GM12878 (cell line): Measurements from ENCODE around the gene DCPS. TPM values are rescaled to one million over a fixed set of nuclear protein-coding genes. Genes with fewer than 3 reads are reported as not detected.

Experiments used
- ATAC-seq: fragments of 200-7000 bp; cut with Tn5 transposase; 3 replicates; pipeline ENCODE4 v1.9.1; 2020; ENCODE audit warnings: mild to moderate bottlenecking, moderate library complexity
- BruUV-seq: library from RNA; stranded (reverse); fragments of 400-500 nt; replicated peaks from 2 replicates; lab custom pipeline; 2021; lab: Mats Ljungman, UMichigan
- CTCF ChIA-PET: fragments of 300-600 bp; sonication (Branson Sonifier 250); formaldehyde crosslinking; extraction: SDS; loops from one replicate; lab custom pipeline; 2021; ENCODE audit warnings: inconsistent platforms; lab: Yijun Ruan, JAX
- POLR2A ChIA-PET: fragments of 350-600 bp; formaldehyde crosslinking; extraction: SDS; loops from one replicate; lab custom pipeline; 2021; ENCODE audit warnings: inconsistent platforms; lab: Charles Lee
- RAD21 ChIA-PET: fragments of 300-600 bp; sonication (Branson Sonifier 250); formaldehyde crosslinking; loops from one replicate; lab custom pipeline; 2023; ENCODE audit warnings: antibody characterized with exemption; ENCODE audit not compliant: unreplicated experiment; lab: Charles Lee
- SMC1A ChIA-PET: fragments of 300-600 bp; sonication (Branson Sonifier 250); formaldehyde crosslinking; loops from one replicate; lab custom pipeline; 2023; ENCODE audit not compliant: unreplicated experiment, uncharacterized antibody; lab: Charles Lee
- DNase-seq: peaks from one replicate; pipeline ENCODE4 v3.0.0-alpha.2; 2011; ENCODE audit warnings: low read depth, low spot score
- FAIRE-seq: peaks from 3 replicates; lab custom pipeline; 2011; peaks lifted over from hg19 to GRCh38; lab: Jason Lieb, UNC
- H2AFZ ChIP-seq: 2 replicates; pipeline ENCODE4 v1.6.0; 2011; ENCODE audit warnings: low read depth, low read length, control low read depth; ENCODE audit not compliant: control insufficient read depth
- H3K27ac ChIP-seq: 2 replicates; pipeline ENCODE4 v1.5.1; 2011; ENCODE audit warnings: control low read depth; ENCODE audit not compliant: control insufficient read depth, insufficient read depth
- H3K27me3 ChIP-seq, 2 experiments: replicated peaks in 1 of 2; 2 replicates each; pipeline versions ENCODE4 v1.6.0 to v1.6.1; 2011; ENCODE audit warnings: low read length in 1 of 2; ENCODE audit not compliant: control insufficient read depth in 2 of 2, insufficient read depth in 2 of 2
- H3K36me3 ChIP-seq, 2 experiments: 2 replicates each; pipeline ENCODE4 v1.5.1; 2011; ENCODE audit warnings: low read length in 1 of 2; ENCODE audit not compliant: control insufficient read depth in 2 of 2, insufficient read depth in 2 of 2
- H3K4me1 ChIP-seq: 2 replicates; pipeline ENCODE4 v1.6.1; 2011; ENCODE audit warnings: mild to moderate bottlenecking, low read length, moderate library complexity, mixed read lengths; ENCODE audit not compliant: control insufficient read depth, insufficient read depth
- H3K4me2 ChIP-seq: 2 replicates; pipeline ENCODE4 v1.6.0; 2011; ENCODE audit warnings: control low read depth; ENCODE audit not compliant: control insufficient read depth, insufficient read depth
- H3K4me3 ChIP-seq: fragments of 200-600 bp; sonication (generic); 2 replicates; pipeline ENCODE4 v1.5.1; 2016
- H3K79me2 ChIP-seq: 2 replicates; pipeline ENCODE4 v1.6.0; 2011; ENCODE audit warnings: low read length; ENCODE audit not compliant: control insufficient read depth, insufficient read depth
- H3K9ac ChIP-seq: 2 replicates; pipeline ENCODE4 v1.8.0; 2011; ENCODE audit warnings: low read length, control low read depth, mixed read lengths; ENCODE audit not compliant: control insufficient read depth, insufficient read depth
- H3K9me3 ChIP-seq: replicated peaks from 3 replicates; pipeline ENCODE4 v1.5.1; 2011; ENCODE audit warnings: mild to moderate bottlenecking, low read length; ENCODE audit not compliant: control insufficient read depth, insufficient read depth
- H4K20me1 ChIP-seq: 2 replicates; pipeline ENCODE4 v1.6.0; 2011; ENCODE audit not compliant: control insufficient read depth, insufficient read depth
- CHD4 ChIP-seq: fragments of 200-600 bp; sonication (generic); IDR thresholded peaks from 2 replicates; pipeline ENCODE4 v1.6.1; 2016; ENCODE audit warnings: mild to moderate bottlenecking
- EED ChIP-seq: sonication (generic); IDR thresholded peaks from 2 replicates; pipeline ENCODE4 v1.6.1; 2016; ENCODE audit warnings: antibody characterized with exemption, low read depth
- GABPA ChIP-seq: IDR thresholded peaks from 2 replicates; pipeline ENCODE4 v1.6.1; 2014; ENCODE audit warnings: antibody characterized with exemption, low read depth, mild to moderate bottlenecking, inconsistent platforms
- IKZF1 ChIP-seq: fragments of 450-650 bp; conservative IDR thresholded peaks from 2 replicates; pipeline ENCODE4 v1.6.1; 2017; ENCODE audit warnings: antibody characterized with exemption, mild to moderate bottlenecking
- KAT2A ChIP-seq: conservative IDR thresholded peaks from 2 replicates; pipeline ENCODE4 v1.6.1; 2011; ENCODE audit warnings: low read depth, low read length; ENCODE audit not compliant: control insufficient read depth
- NRF1 ChIP-seq: conservative IDR thresholded peaks from 2 replicates; pipeline ENCODE4 v1.6.1; 2011; ENCODE audit warnings: mild to moderate bottlenecking, low read depth, low read length, improper control_type of control experiment
- RB1 ChIP-seq: fragments of 450-650 bp; formaldehyde crosslinking; IDR thresholded peaks from 2 replicates; pipeline ENCODE4 v1.6.1; 2017; ENCODE audit warnings: mild to moderate bottlenecking, borderline replicate concordance
- RBBP5 ChIP-seq: fragments of 200-600 bp; sonication (generic); conservative IDR thresholded peaks from 2 replicates; pipeline ENCODE4 v1.6.1; 2016
- RCOR1 ChIP-seq: conservative IDR thresholded peaks from 2 replicates; pipeline ENCODE4 v1.6.1; 2012; ENCODE audit warnings: low read depth, low read length, improper control_type of control experiment
- STAT1 ChIP-seq: fragments of 450-650 bp; conservative IDR thresholded peaks from 2 replicates; pipeline ENCODE4 v1.6.1; 2014; ENCODE audit warnings: antibody characterized with exemption, mild to moderate bottlenecking
- WGBS: methylation state at CpG from one replicate; pipeline ENCODE4 v1.1.6; 2016; ENCODE audit warnings: low lambda C conversion rate; ENCODE audit not compliant: insufficient replicate concordance, insufficient coverage; ENCODE audit errors: missing lambda C conversion rate; 5-methylcytosine and 5-hydroxymethylcytosine counted together
- in situ Hi-C: fragments of 300-500 bp; cut with MboI; formaldehyde crosslinking; loops from 9 replicates; pipeline ENCODE4 v1.14.3; 2018; ENCODE audit warnings: mixed read lengths
- intact Hi-C: fragments of 100-400 bp; cut with micrococcal nuclease; formaldehyde crosslinking; loops from one replicate; pipeline ENCODE4 v1.14.2; 2022; ENCODE audit not compliant: unreplicated experiment
- polyA plus RNA-seq, 11 experiments: library from polyadenylated mRNA; depleted of rRNA in 4 of 11; unstranded in 6 of 11; stranded (reverse) in 5 of 11; fragments of >200 nt; fragmentation: Nextera tagmentation in 4 of 11; fragmentation: Illumina TruSeq in 1 of 11; extraction: Ambion mirVana in 4 of 11; extraction: Trizol in 1 of 11; gene quantifications; 1 replicate in 1 of 11; 2 replicates in 10 of 11; pipeline versions ENCODE4 v1.2.1 to v1.2.3, GENCODE V29; 2011 to 2016; ENCODE audit warnings: inconsistent platforms in 2 of 11, missing spikeins in 2 of 11, low read depth in 1 of 11
- total RNA-seq, 4 experiments: library from RNA; depleted of rRNA in 3 of 4; stranded (reverse); fragments of >200 nt in 3 of 4; fragmentation: Illumina TruSeq in 1 of 4; extraction: Trizol in 1 of 4; gene quantifications; 2 replicates each; pipeline versions ENCODE4 v1.2.1 to v1.2.3, GENCODE V29; 2013 to 2021
- TF ChIP-seq, protein P1 (sequence below): fragments of 150-350 bp; IDR thresholded peaks from 2 replicates; pipeline ENCODE4 v1.6.1; 2016; ENCODE audit warnings: low read depth, low read length

The DCPS gene
- total and polyA plus RNA-seq, 10 of the 15 experiments (the other 5 are each of a cell fraction or from before 2014, with no cell fraction given) = 23.5 to 101 (median 67.4) TPM

DNA sequence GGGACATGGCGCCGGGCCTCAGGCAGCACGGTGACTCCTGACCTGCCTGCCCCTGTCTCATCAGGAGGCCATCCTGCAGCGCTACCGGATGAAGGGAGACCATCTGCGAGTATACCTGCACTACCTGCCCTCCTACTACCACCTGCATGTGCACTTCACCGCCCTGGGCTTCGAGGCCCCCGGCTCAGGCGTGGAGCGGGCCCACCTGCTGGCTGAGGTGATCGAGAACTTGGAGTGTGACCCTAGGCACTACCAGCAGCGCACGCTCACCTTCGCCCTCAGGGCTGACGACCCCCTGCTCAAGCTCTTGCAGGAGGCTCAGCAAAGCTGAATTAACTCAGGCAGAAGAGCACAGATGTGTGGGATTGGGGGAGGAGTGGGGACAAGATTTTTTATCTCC is 41.4 kb downstream of the DCPS start:
- Histone ChIP-seq H3K4me3 (no peak overlapping the region), H3K36me3 (peaks cover 23 to 39% of the 10 kb centered on the region in 2 experiments), H3K27me3 (no peaks in the 10 kb centered on the region), H2AFZ (no peak overlapping the region), H3K9ac (no peak overlapping the region), H3K9me3 (no peaks in the 10 kb centered on the region), H3K27ac (no peak overlapping the region), H4K20me1 (no peaks in the 10 kb centered on the region), H3K4me2 (no peak overlapping the region), H3K79me2 (no peaks in the 10 kb centered on the region), H3K4me1 (peaks cover 9% of the 10 kb centered on the region)
- RAD21 ChIA-PET = no interaction called here
- no peak for DNase-seq
- TF ChIP-seq IKZF1 (no peak), KAT2A (no peak), STAT1 (no peak), EED (no peak), GABPA (no peak), CHD4 (no peak), NRF1 (no peak), RBBP5 (no peak), RCOR1 (no peak), RB1 (no peak)
- TF ChIP-seq, protein P1, sequence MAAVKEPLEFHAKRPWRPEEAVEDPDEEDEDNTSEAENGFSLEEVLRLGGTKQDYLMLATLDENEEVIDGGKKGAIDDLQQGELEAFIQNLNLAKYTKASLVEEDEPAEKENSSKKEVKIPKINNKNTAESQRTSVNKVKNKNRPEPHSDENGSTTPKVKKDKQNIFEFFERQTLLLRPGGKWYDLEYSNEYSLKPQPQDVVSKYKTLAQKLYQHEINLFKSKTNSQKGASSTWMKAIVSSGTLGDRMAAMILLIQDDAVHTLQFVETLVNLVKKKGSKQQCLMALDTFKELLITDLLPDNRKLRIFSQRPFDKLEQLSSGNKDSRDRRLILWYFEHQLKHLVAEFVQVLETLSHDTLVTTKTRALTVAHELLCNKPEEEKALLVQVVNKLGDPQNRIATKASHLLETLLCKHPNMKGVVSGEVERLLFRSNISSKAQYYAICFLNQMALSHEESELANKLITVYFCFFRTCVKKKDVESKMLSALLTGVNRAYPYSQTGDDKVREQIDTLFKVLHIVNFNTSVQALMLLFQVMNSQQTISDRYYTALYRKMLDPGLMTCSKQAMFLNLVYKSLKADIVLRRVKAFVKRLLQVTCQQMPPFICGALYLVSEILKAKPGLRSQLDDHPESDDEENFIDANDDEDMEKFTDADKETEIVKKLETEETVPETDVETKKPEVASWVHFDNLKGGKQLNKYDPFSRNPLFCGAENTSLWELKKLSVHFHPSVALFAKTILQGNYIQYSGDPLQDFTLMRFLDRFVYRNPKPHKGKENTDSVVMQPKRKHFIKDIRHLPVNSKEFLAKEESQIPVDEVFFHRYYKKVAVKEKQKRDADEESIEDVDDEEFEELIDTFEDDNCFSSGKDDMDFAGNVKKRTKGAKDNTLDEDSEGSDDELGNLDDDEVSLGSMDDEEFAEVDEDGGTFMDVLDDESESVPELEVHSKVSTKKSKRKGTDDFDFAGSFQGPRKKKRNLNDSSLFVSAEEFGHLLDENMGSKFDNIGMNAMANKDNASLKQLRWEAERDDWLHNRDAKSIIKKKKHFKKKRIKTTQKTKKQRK = no peak
- FAIRE-seq = no peak
- intact Hi-C loops = no loop called here
- ATAC-seq = no peak
- POLR2A ChIA-PET = no interaction called here
- whole genome bisulfite sequencing = 96% methylated on average over 16 of the region's 16 CpGs
- SMC1A ChIA-PET = interaction anchor here (1.0 kb wide), 1 partner anchor 9 kb away, joined by 4 read pairs; no protein-coding TSS in a partner anchor
- BruUV-seq = no TSS peak
- in situ Hi-C loops = no loop called here
- CTCF ChIA-PET = no interaction called here
